ACHN (cell line): ENCODE measurements around the gene LRRK1.
A peak's percentile ranks its signal among the peaks of the same experiment; 100 is the strongest.

Experiments used
- DNase-seq: peaks from one replicate; pipeline ENCODE4 v3.0.0-alpha.2; 2015
- in situ Hi-C: cut with HindIII; loops from 2 replicates; pipeline ENCODE4 v1.10.0; 2017; ENCODE audit warnings: low sequenced_read_pairs, low pct_ligation_motif_present, low pct_unique_long_range_greater_than_20kb

Gene LRRK1

DNA sequence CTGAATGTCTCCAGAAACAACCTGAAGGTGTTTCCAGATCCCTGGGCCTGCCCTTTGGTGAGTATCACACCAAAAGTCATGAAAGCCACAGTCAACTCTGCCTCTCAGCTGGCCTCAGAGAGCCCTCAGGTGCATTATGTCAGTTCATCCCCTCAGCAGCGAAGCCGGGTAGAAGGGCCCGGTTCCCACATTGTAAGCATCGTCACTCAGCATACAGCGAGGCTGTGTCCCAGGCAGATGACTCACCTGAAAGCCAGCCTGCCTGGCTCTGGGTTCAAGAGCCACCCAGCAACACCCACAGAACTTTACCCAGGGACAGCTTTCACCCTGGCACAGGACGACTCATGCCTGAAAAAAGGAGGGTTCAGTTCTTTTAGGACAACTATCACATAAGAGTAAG lies 91.6 kb downstream of the LRRK1 start:
- no peak for DNase-seq
- in situ Hi-C loops = no loop called here

DNA sequence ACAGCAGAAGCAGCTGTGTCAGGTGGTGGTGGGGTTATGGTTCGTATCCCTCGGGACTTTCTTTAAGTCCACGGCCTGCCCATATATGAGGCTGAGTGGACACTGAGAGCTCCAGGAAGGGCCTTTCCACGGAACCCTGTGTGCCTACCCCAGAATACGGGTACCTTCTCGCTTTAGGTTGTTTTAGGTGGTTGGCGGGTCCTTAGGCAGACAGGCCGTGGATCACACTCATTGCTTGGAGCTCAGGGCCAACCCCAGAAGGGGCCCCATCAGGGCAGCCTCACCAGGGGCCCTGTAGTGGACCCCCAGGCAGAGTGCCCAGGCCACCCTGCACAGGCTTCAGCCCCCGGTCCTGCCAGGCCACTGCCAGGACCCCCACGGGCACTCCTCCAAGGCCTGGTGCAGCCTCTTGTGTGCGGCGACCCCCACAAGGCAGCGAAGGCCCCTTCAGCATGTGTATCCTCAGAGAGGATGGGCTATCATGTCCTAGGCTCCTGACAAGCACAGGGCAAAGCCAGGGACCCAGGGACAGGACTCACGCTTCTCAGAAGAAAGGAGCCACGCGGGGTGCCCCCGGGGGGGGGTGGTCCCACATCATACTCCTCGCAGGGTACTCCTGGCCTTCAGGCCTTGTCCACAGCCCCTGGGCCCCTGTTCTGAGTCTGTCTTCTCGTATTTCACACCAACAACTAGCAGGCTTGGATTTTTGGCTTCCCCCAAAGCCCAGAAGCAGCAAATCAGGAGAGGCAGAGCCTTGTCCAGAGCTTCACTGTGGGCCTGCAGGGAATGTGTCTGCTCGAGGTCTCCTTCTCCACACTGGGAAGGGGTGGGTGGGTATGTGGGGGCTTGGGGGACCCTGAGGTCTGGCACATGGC lies 93.4 kb downstream of the LRRK1 start:
- in situ Hi-C loops = no loop called here
- DNase-seq = no peak

DNA sequence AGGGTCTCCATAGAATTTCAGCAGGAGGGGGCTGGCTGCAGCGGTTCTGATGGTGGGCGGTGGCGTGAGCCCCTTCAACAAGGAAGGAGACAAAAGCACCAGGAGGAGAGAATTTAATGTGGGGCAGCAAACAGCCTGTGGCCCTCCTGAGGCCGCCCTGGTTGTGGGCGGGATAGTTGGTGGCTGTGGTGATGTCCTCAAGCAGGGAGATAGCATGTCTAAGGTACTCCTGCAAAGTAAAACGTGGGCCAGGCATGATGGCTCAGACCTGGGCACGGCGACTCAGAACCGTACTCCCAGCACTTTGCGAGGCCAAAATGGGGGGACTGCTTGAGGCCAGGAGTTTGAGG lies 94.0 kb downstream of the LRRK1 start:
- DNase-seq = no peak
- in situ Hi-C loops = no loop called here

DNA sequence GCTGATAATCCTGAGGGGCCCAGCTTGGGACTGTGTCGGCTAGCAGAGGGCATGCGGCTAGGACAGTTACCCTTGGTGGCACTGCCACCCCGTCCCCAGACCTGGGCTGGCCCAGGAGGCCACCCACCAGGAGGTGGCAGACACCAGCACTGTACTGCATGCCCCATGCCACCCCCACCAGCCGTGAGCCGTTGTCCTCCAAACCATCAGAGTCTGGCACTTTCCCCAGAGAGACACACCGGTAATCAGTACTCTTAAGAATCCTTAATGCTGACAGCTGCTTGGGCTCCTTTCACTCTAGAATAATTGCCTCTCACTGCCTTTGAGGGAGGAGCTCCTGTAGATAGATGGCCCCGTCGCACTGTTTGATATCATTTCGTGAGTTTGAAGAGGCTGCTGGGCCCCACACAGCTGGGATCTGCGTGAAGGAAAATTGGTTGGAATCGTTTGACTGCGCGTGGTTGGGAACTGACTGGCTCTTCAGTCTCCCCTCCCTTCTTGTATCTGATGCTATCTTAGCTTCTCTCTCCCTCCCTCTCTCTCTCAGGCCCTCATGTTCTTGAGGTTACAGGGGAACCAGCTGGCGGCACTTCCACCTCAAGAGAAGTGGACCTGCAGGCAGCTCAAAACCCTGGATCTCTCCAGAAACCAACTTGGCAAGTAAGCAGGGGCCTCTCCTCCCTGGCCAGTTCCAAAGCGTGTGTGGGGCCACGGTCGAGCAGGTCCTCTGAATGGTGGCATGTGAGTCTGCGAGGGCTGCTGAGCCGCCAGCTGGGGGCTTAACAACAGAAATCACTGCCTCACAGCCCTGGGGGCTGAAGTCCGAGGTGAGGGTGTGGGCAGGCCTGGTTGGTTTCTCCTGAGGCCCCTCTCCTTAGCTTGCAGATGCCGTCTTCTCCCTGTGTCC lies 94.9 kb downstream of the LRRK1 start:
- in situ Hi-C loops = no loop called here
- no peak for DNase-seq

DNA sequence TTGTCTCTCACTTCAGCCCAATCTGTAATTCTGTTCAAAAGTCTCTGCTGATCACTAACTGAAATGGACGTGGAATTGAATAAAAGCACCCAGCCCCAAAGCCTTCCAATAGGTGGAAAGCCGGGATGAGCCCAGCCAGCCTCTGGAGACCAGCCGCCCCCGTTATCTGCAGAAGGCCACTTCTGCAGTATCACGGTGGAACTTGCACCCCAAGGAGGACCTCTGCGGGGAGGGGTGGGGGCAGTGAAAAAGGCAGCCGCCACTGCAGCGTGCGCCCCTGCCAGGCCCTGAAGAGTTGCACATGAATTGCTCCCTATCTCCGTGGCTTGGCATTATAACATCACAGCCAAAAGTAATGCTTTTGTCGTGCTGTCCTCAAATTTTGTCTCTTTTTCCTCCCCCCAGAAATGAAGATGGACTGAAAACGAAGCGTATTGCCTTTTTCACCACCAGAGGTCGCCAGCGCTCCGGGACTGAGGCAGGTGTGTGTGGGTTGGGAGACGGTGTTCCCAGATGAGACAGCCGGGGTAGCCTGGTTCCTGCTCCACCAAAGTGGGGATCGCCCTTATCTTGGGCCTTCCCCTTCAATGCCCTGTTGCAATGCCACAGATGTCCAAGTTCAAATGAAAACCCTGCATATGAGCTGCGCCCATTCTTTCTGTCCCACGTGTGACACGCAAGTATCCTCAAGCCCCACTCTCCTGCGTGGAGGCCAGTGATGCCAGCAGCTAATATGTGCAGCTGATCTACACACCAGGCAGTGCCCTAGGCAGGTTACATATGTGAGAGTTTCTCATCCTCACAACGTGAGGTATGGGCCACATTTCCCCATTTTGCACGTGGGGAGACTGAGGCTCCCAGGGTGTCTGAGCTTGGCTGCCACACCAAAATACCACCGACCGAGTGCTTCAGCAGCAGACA lies 96.0 kb downstream of the LRRK1 start:
- DNase-seq = peak; percentile 58
- in situ Hi-C loops = no loop called here

DNA sequence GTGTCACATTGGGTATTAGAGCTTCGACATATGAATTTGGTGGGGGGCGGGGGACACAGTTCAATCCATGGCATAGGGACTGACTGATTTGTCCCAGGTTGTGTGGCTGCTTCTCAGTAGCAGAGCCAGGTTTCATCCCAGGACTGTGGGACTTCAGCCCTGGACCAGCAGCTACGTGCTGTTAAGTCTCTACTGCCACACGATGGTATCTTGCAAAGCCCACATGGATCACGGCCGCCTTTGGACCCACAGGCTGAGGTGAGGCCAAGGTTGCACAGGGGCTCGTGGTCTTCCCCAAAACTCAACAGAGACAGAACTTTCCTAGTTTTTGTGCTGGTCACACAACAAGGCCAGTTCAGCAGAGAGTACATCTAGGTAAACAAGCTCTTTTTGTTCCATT lies 97.4 kb downstream of the LRRK1 start:
- no peak for DNase-seq
- in situ Hi-C loops = no loop called here

DNA sequence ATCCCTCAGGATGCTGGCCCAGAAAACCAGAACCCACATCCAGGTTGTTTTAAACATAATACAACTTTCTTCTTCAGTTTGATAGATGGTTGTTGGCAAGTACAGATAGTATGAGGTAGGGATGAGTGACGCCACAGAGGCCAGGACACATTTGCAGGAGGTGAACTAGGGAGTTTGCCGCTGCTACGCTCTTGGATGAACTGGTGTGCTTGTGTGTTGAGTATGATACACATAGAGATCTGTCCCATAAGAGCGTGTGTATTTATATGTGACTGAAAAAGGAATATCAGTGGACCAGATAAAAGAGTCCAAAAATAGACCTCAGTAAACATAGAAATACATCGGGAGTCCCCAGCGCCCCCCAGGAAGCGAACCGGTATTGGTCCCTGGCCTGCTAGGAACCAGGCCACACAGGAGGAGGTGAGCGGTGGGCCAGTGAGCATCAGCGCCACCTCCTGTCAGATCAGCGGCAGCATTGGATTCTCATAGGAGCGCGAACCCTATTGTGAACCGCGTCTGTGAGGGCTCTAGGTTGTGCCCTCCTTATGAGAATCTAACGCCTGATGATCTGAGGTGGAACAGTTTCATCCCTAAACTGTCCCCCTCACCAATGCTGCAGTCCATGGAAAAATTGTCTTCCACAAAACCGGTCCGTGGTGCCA lies 98.1 kb downstream of the LRRK1 start:
- peak; percentile 4 for DNase-seq
- in situ Hi-C loops = no loop called here

DNA sequence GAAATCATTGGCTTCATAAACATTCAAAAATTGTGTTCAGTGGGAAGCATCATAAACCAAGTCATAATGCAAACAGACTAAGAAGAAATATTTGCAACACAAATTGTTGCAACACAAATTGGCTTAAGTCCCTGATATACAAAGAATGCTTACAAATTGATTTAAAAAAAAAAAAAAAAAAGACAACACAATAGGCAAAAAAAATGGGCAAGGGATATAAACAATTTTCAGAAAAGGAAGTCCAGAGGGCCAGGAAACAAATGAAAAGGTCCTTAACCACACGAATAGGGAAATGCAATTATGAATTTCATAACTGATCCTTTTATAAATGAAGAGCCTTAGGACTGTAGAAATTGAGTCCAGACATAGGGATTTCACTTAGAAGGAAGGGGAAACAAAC lies 98.9 kb downstream of the LRRK1 start:
- in situ Hi-C loops = no loop called here
- DNase-seq = no peak

DNA sequence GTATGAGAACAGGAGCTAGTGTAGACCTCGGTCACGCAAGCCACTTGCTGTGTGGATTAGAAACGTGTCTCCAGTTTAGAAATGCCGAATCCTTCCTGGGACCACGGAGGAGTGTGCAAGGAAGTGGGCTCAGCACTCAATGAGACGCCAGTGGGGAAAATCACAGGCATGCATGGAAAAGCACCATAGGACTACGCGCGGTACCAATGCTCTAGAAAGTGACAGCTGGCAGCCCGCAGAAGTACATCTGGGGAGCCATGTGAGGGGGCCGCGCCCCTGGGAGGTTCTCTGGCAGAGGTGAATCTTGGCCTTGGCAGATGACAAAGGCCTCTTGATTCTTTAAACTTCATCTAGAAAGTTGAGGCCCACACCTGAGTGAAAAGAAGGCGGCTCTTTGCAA lies 99.3 kb downstream of the LRRK1 start:
- in situ Hi-C loops = no loop called here
- DNase-seq = no peak

DNA sequence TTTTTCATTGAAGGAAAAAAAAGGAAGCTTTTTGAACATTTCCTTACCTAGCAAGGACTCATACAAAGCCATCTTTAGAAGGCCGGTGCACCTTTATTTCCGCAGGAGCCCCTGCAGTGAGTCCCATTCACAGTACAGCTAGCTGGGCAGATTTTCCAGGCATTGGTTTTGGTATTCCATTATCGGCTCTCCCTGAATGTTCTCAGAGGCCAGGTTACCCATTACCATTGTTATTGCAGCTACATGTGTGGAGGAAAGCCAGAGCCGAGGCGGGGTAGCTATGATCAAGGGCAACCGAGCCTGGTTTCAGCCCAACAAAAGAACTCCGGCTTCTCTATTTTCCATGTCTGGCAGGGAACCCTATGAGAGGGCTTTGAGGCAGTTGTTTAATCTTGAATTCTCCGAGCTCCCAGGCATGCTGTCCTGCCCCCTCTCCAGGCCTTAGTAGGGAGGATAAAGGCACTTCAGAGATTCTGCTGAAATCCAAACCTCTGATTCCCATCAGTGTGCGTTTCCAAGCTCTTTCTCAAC lies 100.3 kb downstream of the LRRK1 start:
- in situ Hi-C loops = no loop called here

DNA sequence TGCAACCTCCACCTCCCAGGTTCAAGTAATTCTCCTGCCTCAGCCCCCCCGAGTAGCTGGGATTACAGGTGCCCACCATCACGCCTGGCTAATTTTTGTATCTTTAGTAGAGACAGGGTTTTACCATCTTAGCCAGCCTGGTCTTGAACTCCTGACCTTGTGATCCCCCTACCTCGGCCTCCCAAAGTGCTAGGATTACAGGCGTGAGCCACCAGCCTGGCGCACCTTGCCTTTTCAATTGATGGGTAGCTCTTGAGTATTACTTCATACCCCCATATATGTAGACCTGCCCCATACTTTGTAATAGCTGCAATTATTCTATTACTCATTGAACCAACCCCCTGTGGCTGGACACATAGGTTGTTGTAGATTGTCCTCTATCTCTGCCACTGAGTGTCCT lies 101.3 kb downstream of the LRRK1 start:
- in situ Hi-C loops = no loop called here
- DNase-seq = no peak

More for the DNA sequence above, 100.3 kb downstream of the LRRK1 start:
- no peak for DNase-seq

DNA sequence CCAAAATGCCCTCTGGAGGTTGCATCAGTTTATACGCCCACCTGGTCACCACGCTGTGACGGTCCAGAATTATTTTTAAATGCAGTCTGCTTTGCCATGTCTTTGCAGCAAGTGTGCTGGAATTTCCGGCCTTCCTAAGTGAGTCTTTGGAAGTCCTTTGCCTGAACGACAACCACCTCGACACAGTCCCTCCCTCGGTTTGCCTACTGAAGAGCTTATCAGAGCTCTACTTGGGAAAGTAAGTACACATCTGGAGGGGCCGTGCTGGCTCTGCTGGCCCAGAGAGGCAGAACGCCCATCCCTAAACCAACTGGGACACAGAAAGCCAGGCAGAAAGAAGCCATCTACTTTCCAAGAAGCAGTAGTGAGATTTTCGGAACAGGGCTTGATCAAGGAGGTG lies 101.8 kb downstream of the LRRK1 start:
- in situ Hi-C loops = no loop called here

DNA sequence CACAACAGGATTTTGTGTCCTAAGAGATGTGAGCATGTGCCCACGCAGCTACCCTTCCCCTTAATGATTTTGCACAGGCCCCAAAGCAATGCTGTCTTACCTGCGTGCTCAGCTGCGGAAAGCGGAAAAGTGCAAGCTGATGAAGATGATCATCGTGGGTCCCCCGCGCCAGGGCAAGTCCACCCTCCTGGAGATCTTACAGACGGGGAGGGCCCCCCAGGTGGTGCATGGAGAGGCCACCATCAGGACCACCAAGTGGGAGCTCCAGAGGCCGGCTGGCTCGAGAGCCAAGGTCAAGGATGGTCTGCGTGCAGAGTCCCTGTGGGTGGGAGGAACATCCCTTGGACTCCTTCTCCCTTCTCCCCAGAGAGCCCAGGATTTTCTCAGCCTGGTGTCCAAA lies 103.1 kb downstream of the LRRK1 start:
- no peak for DNase-seq
- in situ Hi-C loops = no loop called here

More for the DNA sequence above, 101.8 kb downstream of the LRRK1 start:
- no peak for DNase-seq

DNA sequence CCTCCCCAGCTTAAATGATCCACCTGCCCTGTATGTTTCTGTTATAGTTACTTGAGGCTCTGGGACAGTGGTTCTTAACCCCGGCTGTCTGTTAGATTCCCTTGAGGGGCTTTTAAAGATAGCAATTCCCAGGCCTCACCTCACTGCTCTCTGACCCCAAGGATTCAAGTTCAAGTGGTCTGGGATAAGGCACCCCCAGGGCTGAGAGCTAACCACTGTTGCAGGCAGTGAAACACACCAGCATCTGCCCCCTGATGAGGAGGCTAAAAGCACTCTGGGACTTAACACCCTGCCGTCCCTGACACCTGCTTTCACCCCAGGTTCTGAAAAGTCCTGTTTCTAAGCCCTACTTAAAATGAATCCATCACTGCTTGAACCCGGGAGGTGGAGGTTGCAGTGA lies 103.7 kb downstream of the LRRK1 start:
- no peak for DNase-seq
- in situ Hi-C loops = no loop called here

DNA sequence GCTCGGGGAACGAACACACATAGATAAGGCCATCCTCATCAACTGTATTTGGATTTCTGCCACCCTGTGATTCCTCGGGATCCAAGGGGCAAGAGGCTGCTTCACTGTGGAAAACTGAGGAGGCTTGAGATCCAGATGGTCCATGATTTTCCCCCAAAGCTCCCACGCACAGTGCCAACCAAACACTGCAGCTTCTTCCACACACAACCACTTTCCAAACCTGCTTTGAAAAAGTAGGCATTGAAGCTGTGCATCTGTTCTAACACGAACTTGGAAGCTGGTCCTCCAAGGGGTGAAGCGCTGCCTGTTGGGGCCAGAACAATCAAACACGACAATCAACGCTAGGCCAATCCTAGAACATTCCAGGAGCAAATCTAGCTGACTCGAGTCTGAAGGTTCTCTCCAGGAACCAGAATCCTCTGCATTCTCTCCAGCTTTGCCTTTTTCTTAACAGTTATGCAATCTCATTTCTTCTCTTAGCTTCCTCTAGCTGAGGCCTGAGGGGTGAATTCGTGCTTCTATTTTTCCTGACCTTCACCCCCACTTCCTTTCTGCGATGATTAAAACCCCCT lies 104.4 kb downstream of the LRRK1 start:
- DNase-seq = no peak
- in situ Hi-C loops = no loop called here

DNA sequence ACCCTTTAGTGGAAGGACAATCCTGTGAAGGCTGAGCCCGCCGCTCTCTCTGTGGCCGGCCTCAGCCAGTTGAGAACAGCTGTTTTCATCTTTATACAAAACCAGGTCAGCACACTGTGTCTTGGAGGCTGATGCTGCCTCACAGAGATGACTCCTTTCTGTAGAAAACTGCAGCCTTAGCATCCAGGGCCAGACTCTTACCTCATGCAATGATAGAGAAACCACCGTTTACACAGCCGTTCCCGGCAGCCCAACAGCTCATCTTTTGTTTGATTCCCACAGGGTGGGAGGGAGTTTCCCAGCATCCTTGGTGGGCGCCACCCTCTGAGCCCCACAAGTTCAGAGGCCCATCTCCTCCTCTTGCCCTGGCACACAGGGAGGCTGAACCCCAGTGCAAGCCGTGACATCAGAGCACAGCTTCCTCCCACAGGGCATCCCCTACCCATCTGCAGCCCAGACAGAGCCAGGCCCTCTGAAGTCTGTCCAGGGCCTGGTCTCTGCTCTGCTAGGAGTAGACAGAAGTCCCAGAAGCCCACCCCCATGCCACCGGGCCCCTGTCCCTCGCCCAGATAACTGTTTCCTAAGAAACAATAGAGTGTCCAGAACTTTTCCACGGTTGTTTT lies 105.0 kb downstream of the LRRK1 start:
- in situ Hi-C loops = no loop called here
- DNase-seq = no peak

DNA sequence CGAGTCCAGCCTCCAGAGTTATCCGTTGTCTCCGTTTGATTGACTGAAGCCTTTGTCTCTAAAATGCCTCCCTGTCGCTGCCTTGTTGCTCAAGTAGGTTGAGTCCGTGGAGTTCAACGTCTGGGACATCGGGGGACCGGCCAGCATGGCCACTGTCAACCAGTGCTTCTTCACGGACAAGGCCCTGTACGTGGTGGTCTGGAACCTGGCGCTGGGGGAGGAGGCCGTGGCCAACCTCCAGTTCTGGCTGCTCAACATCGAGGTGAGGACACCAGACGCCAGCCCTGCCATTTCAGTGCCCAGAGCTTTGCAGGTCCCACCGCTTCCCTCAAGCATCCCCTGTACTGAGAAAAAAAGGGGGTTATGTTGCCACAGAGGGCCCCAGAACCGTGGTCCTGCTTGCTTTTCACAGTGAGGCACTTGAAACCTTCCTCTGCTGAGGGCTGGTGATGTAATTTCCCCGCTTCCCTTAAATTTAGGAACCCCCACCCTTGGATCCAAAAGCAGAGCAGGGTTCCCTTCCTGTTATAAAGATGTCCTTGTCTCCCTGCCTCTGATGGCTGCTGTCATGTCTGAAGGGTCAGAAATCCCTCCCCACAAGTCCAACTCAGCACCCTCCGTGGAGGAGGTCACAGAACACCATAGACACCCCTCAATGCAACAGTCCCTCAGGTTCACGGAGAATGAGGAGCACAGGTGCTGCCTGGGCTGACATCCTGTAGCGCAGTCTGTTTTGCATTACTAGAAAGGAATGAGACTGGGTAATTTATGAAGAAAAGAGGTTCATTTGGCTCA lies 105.7 kb downstream of the LRRK1 start:
- DNase-seq = no peak
- in situ Hi-C loops = no loop called here
